Hematopoietic multipotent progenitor cell treated with erythropoietin and hydrocortisone succinate and interleukin-3 and kit ligand, for 8 days (in vitro differentiated cells): ENCODE data around the gene SLC4A1AP.
A peak's percentile ranks its signal among the peaks of the same experiment; 100 is the strongest.

Experiments used
- DNase-seq: peaks from one replicate; pipeline ENCODE4 v3.0.0-alpha.2; 2015

SLC4A1AP gene

GRCh38 chr2:27721884-27722485, 58.3 kb downstream of the SLC4A1AP start:
- no peak for DNase-seq

GRCh38 chr2:27723372-27724144, 59.9 kb downstream of the SLC4A1AP start:
- DNase-seq, result peak; percentile 58

- DNase-seq, result no peak
Measured at GRCh38 chr2:27724191-27724590, 60.5 kb downstream of the SLC4A1AP start.

GRCh38 chr2:27724905-27725701, 61.4 kb downstream of the SLC4A1AP start:
- no peak for DNase-seq

GRCh38 chr2:27727257-27727656, 63.6 kb downstream of the SLC4A1AP start:
- DNase-seq, result no peak

- DNase-seq, result no peak
Measured at GRCh38 chr2:27728081-27728858, 64.6 kb downstream of the SLC4A1AP start.

- no peak for DNase-seq
Measured at GRCh38 chr2:27729198-27729597, 65.5 kb downstream of the SLC4A1AP start.

- DNase-seq, result no peak
Measured at GRCh38 chr2:27729614-27730013, 65.9 kb downstream of the SLC4A1AP start.

GRCh38 chr2:27730261-27730662, 66.6 kb downstream of the SLC4A1AP start:
- no peak for DNase-seq

GRCh38 chr2:27730980-27731691, 67.4 kb downstream of the SLC4A1AP start:
- no peak for DNase-seq

GRCh38 chr2:27734305-27734704, 70.6 kb downstream of the SLC4A1AP start:
- no peak for DNase-seq

GRCh38 chr2:27735263-27735904, 71.7 kb downstream of the SLC4A1AP start:
- peak; percentile 67 for DNase-seq

- no peak for DNase-seq
Measured at GRCh38 chr2:27736031-27736889, 72.6 kb downstream of the SLC4A1AP start.

GRCh38 chr2:27736890-27737204, 73.2 kb downstream of the SLC4A1AP start:
- no peak for DNase-seq

GRCh38 chr2:27737676-27738348, 74.1 kb downstream of the SLC4A1AP start:
- DNase-seq, result no peak

- DNase-seq, result no peak
Measured at GRCh38 chr2:27738349-27739057, 74.8 kb downstream of the SLC4A1AP start.

- DNase-seq, result no peak
Measured at GRCh38 chr2:27739058-27739373, 75.3 kb downstream of the SLC4A1AP start.

- DNase-seq, result no peak
Measured at GRCh38 chr2:27741673-27742072, 78.0 kb downstream of the SLC4A1AP start.

GRCh38 chr2:27742571-27742970, 78.9 kb downstream of the SLC4A1AP start:
- no peak for DNase-seq
